PC-9 (cell line): ENCODE results near the gene IRS1.

ENCODE experiments used
- EZH2 ChIP-seq: fragments of 200-600 bp; sonication (generic); IDR thresholded peaks from 2 replicates; pipeline ENCODE4 v1.8.0; 2017; ENCODE audit warnings: antibody characterized with exemption, low read depth
- TF ChIP-seq, protein P1 (sequence below): fragments of 200-600 bp; sonication (generic); conservative IDR thresholded peaks from 2 replicates; pipeline ENCODE4 v1.6.1; 2017; ENCODE audit warnings: mixed run types, antibody characterized with exemption, mild to moderate bottlenecking, moderate library complexity

DNA sequence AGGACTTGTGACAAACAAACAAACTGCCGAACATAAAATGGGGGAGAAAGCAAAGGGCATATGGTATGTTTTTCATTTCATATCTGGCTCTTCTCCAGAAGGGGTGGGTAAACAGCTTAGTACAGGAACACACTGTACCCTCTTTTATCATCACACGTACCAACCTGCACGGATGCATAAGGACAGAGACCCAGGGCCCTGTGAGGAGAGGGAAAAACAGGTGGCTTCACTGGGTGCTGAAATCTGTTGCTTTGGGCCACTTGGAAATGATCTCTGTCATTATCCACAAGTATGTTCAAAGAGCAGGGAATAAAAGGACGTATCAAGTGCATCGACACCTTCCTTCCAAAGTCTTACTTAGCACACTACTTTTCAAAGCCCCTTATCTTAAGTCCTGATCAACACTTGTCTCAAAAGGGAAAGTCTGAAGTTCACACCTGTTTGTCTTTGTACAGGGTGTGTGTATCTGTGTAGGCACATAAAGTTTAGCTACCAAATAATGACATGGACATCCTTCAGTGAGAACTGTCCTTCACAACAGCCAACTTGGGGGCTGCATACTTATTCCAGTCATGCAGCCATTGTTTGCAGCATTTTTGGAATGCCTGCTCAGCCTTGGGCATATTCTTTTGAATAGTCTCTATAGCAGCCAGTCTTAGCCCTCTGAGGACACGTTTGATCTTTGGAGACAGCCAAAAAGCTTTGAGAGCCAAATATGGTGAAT, 60.6 kb downstream of the IRS1 start:
- TF ChIP-seq, protein P1, sequence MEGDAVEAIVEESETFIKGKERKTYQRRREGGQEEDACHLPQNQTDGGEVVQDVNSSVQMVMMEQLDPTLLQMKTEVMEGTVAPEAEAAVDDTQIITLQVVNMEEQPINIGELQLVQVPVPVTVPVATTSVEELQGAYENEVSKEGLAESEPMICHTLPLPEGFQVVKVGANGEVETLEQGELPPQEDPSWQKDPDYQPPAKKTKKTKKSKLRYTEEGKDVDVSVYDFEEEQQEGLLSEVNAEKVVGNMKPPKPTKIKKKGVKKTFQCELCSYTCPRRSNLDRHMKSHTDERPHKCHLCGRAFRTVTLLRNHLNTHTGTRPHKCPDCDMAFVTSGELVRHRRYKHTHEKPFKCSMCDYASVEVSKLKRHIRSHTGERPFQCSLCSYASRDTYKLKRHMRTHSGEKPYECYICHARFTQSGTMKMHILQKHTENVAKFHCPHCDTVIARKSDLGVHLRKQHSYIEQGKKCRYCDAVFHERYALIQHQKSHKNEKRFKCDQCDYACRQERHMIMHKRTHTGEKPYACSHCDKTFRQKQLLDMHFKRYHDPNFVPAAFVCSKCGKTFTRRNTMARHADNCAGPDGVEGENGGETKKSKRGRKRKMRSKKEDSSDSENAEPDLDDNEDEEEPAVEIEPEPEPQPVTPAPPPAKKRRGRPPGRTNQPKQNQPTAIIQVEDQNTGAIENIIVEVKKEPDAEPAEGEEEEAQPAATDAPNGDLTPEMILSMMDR, result no peak
- no peak for TF ChIP-seq EZH2
